Heart right ventricle (tissue), 16 donors: Measurements from ENCODE around the gene RALGAPA2. TPM values are rescaled to one million over a fixed set of nuclear protein-coding genes. Genes with fewer than 3 reads are reported as not detected.

Source experiments
- ATAC-seq, 8 donors: fragments of 200-7000 bp; cut with Tn5 transposase; one replicate each; pipeline ENCODE4 v1.9.1; 2020; ENCODE audit warnings: mild to moderate bottlenecking in 8 of 8, moderate library complexity in 8 of 8, moderate number of reproducible peaks in 1 of 8
- DNase-seq, 2 donors: peaks; one replicate each; pipeline ENCODE4 v3.0.0-alpha.2; 2020
- H3K27ac ChIP-seq, 10 donors: fragments of 200-600 bp; sonication (generic) in 2 of 10; one replicate each; pipeline versions ENCODE4 v1.5.0 to v1.8.0; 2020 to 2022; ENCODE audit warnings: mild to moderate bottlenecking in 3 of 10
- H3K27me3 ChIP-seq, 7 donors: fragments of 200-600 bp; one replicate each; pipeline ENCODE4 v1.8.0; 2021 to 2022; ENCODE audit warnings: mild to moderate bottlenecking in 2 of 7
- H3K36me3 ChIP-seq, 9 donors: fragments of 200-600 bp; sonication (generic) in 1 of 9; one replicate each; pipeline versions ENCODE4 v1.5.0 to v1.8.0; 2020 to 2022; ENCODE audit warnings: mild to moderate bottlenecking in 2 of 9
- H3K4me1 ChIP-seq, 9 donors: fragments of 200-600 bp; sonication (generic) in 1 of 9; one replicate each; pipeline versions ENCODE4 v1.5.0 to v1.8.0; 2020 to 2022; ENCODE audit warnings: mild to moderate bottlenecking in 4 of 9
- H3K4me3 ChIP-seq, 10 donors: fragments of 200-600 bp; sonication (generic) in 2 of 10; one replicate each; pipeline versions ENCODE4 v1.5.0 to v1.8.0; 2020 to 2022; ENCODE audit warnings: mild to moderate bottlenecking in 7 of 10, moderate library complexity in 2 of 10
- H3K9me3 ChIP-seq, 11 donors: fragments of 200-600 bp in 10 of 11; sonication (generic) in 2 of 11; one replicate each; pipeline versions ENCODE4 v1.5.0 to v1.8.0; 2013 to 2022; ENCODE audit warnings: mild to moderate bottlenecking in 2 of 11, control low read depth in 1 of 11, moderate library complexity in 1 of 11
- WGBS, 2 donors: extraction: QIAGEN DNeasy Blood & Tissue Kit; methylation state at CpG; one replicate each; pipeline ENCODE4 v1.1.7; 2013; ENCODE audit warnings: inconsistent platforms in 1 of 2; 5-methylcytosine and 5-hydroxymethylcytosine counted together
- intact Hi-C, 10 donors: fragments of 100-400 bp; cut with DNase I; formaldehyde crosslinking; loops; one replicate each; pipeline versions ENCODE4 v1.11.1 to v1.14.2; 2022
- polyA plus RNA-seq, 2 donors: library from polyadenylated mRNA; stranded (reverse); fragments of 200-250 nt; gene quantifications; one replicate each; pipeline ENCODE4 v1.2.3, GENCODE V29; 2013
- total RNA-seq, 10 donors: library from RNA; stranded (reverse); fragmentation: NEBNext Ultra II Directional in 3 of 10; extraction: Animal tissue kit (Norgen Biotek cat#: 25700) in 3 of 10; gene quantifications; one replicate each; pipeline versions ENCODE4 v1.2.1 to v1.2.4, GENCODE V29; 2021 to 2023
- TF ChIP-seq, protein P1 (sequence below), 9 donors: fragments of 200-600 bp; sonication (generic) in 2 of 9; IDR thresholded peaks; one replicate each; pipeline versions ENCODE4 v1.5.0 to v1.8.0; 2021 to 2022; ENCODE audit warnings: antibody characterized with exemption in 9 of 9, mild to moderate bottlenecking in 5 of 9, moderate library complexity in 1 of 9
- donor health status: Arrhythmogenic right ventricular cardiomyopathy.
- donor health status: ischemic (EF 13 %, LVEDD 7.1; RV severe dilation, severe dysfunction).
- donor health status: healthy with polysubstance abuse.
- donor health status: DM: no; HTN: yes; CAD: no.
- donor health status: DM: no; HTN: no; CAD: no.
- donor health status: ischemic (EF 25% LVEDD 6.9; RV normal size, moderate dysfunction).
- donor health status: ischemic (EF 25% LVEDD 5.7; RV mildly dilated, moderate dysfunction).
- donor health status: healthy.
- donor health status: DM: yes; HTN: yes; CAD: no.
- donor health status: Ischemic cardiomyopathy.
- donor health status: ischemic (EF 35%, LVEDD 5.7; RV mildly dilated, moderate dysfunction).
- donor health status: nonischemic (EF 11% LVEDD 7.7; RV severe dilation, severe dysfunction).
- donor health status: DM: yes; HTN: yes; CAD: no.
- donor health status: PGD.
- donor health status: ischemic (EF 29% LVEDD 5.4; RV normal size, mild dysfunction).
- donor health status: nonischemic (EF 23%, LVEDD 6.1; RV moderate dilation, normal function).

The RALGAPA2 gene
- total and polyA plus RNA-seq, 12 donors, result 4.1 to 26.8 (median 18.2) TPM

DNA sequence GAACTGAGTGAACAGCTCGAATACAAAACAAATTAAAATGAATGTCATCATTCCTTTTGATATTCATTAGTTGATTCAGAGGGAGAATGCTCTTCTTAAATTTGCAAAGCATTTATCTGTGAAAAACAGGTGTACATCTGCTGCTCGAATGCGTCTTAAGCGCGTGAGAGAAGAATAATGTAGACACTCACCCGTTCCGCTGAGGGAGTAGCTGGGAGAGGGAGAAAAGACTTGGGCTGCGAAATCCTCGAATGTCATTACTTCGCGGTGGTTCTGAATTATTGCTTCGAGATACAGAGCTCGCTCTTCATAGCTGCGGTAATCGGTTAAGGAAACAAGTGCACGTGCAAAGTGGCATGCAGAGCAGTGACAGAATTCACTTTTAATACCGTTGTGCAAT, 300.6 kb downstream of the RALGAPA2 start:
- 93 to 94% methylated on average over 17 of the region's 17 CpGs for WGBS, 2 donors
- no peak for ATAC-seq

DNA sequence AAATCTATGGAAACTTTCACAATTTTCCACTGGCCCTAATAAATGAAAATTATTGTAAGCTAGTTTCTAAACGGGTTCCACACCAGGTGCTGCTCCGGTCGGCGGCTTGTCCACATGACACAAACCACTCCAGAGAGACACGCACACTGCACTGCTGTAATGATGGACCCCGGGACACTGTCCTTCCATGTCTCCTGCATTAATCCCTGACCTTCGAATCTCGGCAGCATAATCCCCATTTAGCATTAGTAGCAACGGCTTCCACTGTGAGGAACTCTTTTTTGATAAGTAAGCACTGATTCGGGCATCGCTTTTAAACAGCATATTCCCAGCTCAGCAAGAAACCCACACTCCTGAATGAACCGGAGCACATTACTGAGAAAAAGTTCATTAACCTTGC, 301.0 kb downstream of the RALGAPA2 start:
- no peaks in the 10 kb centered on the region for H3K9me3 ChIP-seq
- peaks cover 0 to 46% (median 0%) of the 10 kb centered on the region in 9 donors for H3K36me3 ChIP-seq
- 65 to 73% methylated on average over 12 of the region's 12 CpGs for WGBS, 2 donors
- no peaks in the 10 kb centered on the region for H3K27me3 ChIP-seq
- DNase-seq (no peak), ATAC-seq (no peak)
- intact Hi-C loops, result loop anchor here in 1 of 10 donors (5.0 kb wide), 1 partner anchor 56 kb away; no protein-coding TSS in a partner anchor
- H3K27ac ChIP-seq, result no peak overlapping the region
- H3K4me1 ChIP-seq, result peaks cover 0 to 33% (median 18%) of the 10 kb centered on the region in 9 donors
- TF ChIP-seq, protein P1, sequence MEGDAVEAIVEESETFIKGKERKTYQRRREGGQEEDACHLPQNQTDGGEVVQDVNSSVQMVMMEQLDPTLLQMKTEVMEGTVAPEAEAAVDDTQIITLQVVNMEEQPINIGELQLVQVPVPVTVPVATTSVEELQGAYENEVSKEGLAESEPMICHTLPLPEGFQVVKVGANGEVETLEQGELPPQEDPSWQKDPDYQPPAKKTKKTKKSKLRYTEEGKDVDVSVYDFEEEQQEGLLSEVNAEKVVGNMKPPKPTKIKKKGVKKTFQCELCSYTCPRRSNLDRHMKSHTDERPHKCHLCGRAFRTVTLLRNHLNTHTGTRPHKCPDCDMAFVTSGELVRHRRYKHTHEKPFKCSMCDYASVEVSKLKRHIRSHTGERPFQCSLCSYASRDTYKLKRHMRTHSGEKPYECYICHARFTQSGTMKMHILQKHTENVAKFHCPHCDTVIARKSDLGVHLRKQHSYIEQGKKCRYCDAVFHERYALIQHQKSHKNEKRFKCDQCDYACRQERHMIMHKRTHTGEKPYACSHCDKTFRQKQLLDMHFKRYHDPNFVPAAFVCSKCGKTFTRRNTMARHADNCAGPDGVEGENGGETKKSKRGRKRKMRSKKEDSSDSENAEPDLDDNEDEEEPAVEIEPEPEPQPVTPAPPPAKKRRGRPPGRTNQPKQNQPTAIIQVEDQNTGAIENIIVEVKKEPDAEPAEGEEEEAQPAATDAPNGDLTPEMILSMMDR (IDR thresholded peaks at IDR 0.05), result no peak
- H3K4me3 ChIP-seq, result no peak overlapping the region

More for the DNA sequence above, 300.6 kb downstream of the RALGAPA2 start:
- no peak for DNase-seq
- H3K36me3 ChIP-seq, result peaks cover 0 to 43% (median 0%) of the 10 kb centered on the region in 9 donors
- H3K9me3 ChIP-seq, result no peaks in the 10 kb centered on the region
- H3K4me1 ChIP-seq, result peaks cover 0 to 33% (median 18%) of the 10 kb centered on the region in 9 donors
- intact Hi-C loops, result loop anchor here in 1 of 10 donors (5.0 kb wide), 1 partner anchor 55 kb away; no protein-coding TSS in a partner anchor
- no peak overlapping the region for H3K4me3 ChIP-seq
- no peak overlapping the region for H3K27ac ChIP-seq
- TF ChIP-seq, protein P1 (IDR thresholded peaks at IDR 0.05), result no peak
- no peaks in the 10 kb centered on the region for H3K27me3 ChIP-seq

DNA sequence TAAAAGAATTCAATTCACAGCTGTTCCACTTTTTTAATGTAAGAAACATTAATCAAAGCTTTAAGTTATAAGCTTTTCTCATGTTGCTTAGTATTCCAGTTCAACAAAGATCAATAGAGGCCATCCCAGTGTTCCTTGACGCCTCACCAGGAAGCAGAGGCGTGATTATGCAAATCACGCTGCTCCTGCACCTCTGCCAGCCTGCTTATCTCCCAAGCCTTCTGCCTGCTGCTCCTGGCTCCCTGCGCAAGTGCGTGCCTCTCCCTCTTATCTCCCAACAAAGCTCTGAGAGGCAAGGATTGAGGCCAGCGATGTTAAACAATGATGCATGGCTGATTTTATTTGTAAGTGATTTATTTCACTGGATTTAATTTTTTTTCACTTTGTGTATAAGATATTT, 301.8 kb downstream of the RALGAPA2 start:
- no peaks in the 10 kb centered on the region for H3K27me3 ChIP-seq
- ATAC-seq, result peak; percentile 69 to 98 (median 88)
- TF ChIP-seq, protein P1 (IDR thresholded peaks at IDR 0.05), result no peak

DNA sequence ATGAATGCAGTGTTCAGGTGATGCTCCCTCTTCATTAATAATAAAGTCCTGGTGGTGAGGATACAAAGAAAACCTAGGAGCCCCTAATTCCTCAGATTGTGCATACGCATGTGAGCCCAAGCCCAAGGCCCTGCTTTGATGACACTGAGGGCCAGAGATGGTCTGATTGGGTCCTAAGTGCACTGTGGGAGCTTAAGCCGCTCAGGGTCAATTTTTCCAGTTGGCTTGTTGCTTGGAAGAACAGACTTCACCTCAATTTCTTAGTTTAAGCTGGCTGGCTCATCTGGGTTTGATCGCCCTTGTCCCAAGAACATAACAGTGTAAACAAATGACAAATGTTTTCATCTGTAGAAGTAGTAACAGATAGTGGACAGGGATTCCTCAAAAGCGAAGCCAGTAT, 303.1 kb downstream of the RALGAPA2 start:
- peaks cover 0 to 33% (median 18%) of the 10 kb centered on the region in 9 donors for H3K4me1 ChIP-seq
- H3K27me3 ChIP-seq, result no peaks in the 10 kb centered on the region
- no peaks in the 10 kb centered on the region for H3K9me3 ChIP-seq
- 98% methylated on average over 4 of the region's 4 CpGs for WGBS, 2 donors
- intact Hi-C loops, result no loop called here
- no peak overlapping the region for H3K4me3 ChIP-seq
- no peak for ATAC-seq
- DNase-seq, result no peak
- peaks cover 0 to 59% (median 0%) of the 10 kb centered on the region in 9 donors for H3K36me3 ChIP-seq
- TF ChIP-seq, protein P1 (IDR thresholded peaks at IDR 0.05), result no peak
- no peak overlapping the region for H3K27ac ChIP-seq

More for the DNA sequence above, 301.8 kb downstream of the RALGAPA2 start:
- peaks cover 0 to 33% (median 18%) of the 10 kb centered on the region in 9 donors for H3K4me1 ChIP-seq
- H3K9me3 ChIP-seq, result no peaks in the 10 kb centered on the region
- no peak overlapping the region for H3K27ac ChIP-seq
- intact Hi-C loops, result loop anchor here in 1 of 10 donors (5.0 kb wide), 1 partner anchor 57 kb away; no protein-coding TSS in a partner anchor
- 16 to 27% methylated on average over 6 of the region's 6 CpGs for WGBS, 2 donors
- peaks cover 0 to 51% (median 0%) of the 10 kb centered on the region in 9 donors for H3K36me3 ChIP-seq
- peak; percentile 51 to 54 for DNase-seq
- no peak overlapping the region for H3K4me3 ChIP-seq
